IMR-90 (cell line): Measurements from ENCODE around the gene TTC39C. TPM values are rescaled to one million over a fixed set of nuclear protein-coding genes. Genes with fewer than 3 reads are reported as not detected.

Experiments used
- ATAC-seq: fragments of 200-7000 bp; cut with Tn5 transposase; 2 replicates; pipeline ENCODE4 v1.9.1; 2020; ENCODE audit warnings: low read depth, mild to moderate bottlenecking, moderate library complexity
- BruUV-seq: library from RNA; stranded (reverse); fragments of 400-500 nt; replicated peaks from 2 replicates; lab custom pipeline; 2021; lab: Mats Ljungman, UMichigan
- CTCF ChIA-PET: fragments of 300-600 bp; formaldehyde crosslinking; extraction: SDS; loops from one replicate; lab custom pipeline; 2021; ENCODE audit warnings: antibody characterized with exemption; lab: Yijun Ruan, JAX
- POLR2A ChIA-PET: fragments of 300-600 bp; sonication (Branson Sonifier 250); formaldehyde crosslinking; loops from one replicate; lab custom pipeline; 2022; ENCODE audit warnings: antibody characterized with exemption; ENCODE audit not compliant: unreplicated experiment; lab: Charles Lee
- DNase-seq: peaks from one replicate; pipeline ENCODE4 v3.0.0; 2013
- H2AFZ ChIP-seq: replicated peaks from 2 replicates; pipeline ENCODE3; 2013; ENCODE audit warnings: low read length, mild to moderate bottlenecking; ENCODE audit not compliant: poor library complexity
- H2AK5ac ChIP-seq: 2 replicates; pipeline ENCODE4 v1.6.1; 2013; ENCODE audit warnings: low read depth, low read length, inconsistent platforms
- H2AK9ac ChIP-seq: replicated peaks from 2 replicates; pipeline ENCODE3; 2013; ENCODE audit warnings: mild to moderate bottlenecking, low read depth, low read length, moderate library complexity; ENCODE audit not compliant: poor library complexity
- H2BK120ac ChIP-seq: 2 replicates; pipeline ENCODE4 v1.6.1; 2013; ENCODE audit warnings: low read depth, low read length, inconsistent platforms
- H2BK15ac ChIP-seq: 3 replicates; pipeline ENCODE4 v1.6.1; 2013; ENCODE audit warnings: low read depth, low read length, inconsistent platforms
- H2BK20ac ChIP-seq: 2 replicates; pipeline ENCODE4 v1.6.1; 2013; ENCODE audit warnings: low read depth, mild to moderate bottlenecking, inconsistent platforms, low read length, moderate library complexity
- H2BK5ac ChIP-seq: 2 replicates; pipeline ENCODE4 v1.6.1; 2013; ENCODE audit warnings: mild to moderate bottlenecking, low read depth, low read length, inconsistent platforms; ENCODE audit not compliant: poor library complexity, severe bottlenecking
- H3K14ac ChIP-seq: replicated peaks from 2 replicates; pipeline ENCODE4 v1.6.1; 2013; ENCODE audit warnings: low read depth, low read length, inconsistent platforms
- H3K18ac ChIP-seq: 2 replicates; pipeline ENCODE4 v1.6.1; 2013; ENCODE audit warnings: low read depth, low read length, control low read depth
- H3K23ac ChIP-seq: 2 replicates; pipeline ENCODE4 v1.6.1; 2013; ENCODE audit warnings: low read depth, low read length, inconsistent platforms
- H3K27ac ChIP-seq: 2 replicates; pipeline ENCODE4 v1.5.1; 2013; ENCODE audit warnings: mild to moderate bottlenecking, control low read depth, low read length; ENCODE audit not compliant: insufficient read depth
- H3K27me3 ChIP-seq: 2 replicates; pipeline ENCODE4 v1.6.1; 2013; ENCODE audit warnings: low read length; ENCODE audit not compliant: control insufficient read depth, insufficient read depth
- H3K36me3 ChIP-seq: 2 replicates; pipeline ENCODE4 v1.6.1; 2013; ENCODE audit warnings: low read length, mixed read lengths; ENCODE audit not compliant: control insufficient read depth, insufficient read depth
- H3K4ac ChIP-seq: 2 replicates; pipeline ENCODE4 v1.6.1; 2013; ENCODE audit warnings: low read depth, low read length, inconsistent platforms
- H3K4me1 ChIP-seq: 2 replicates; pipeline ENCODE4 v1.6.1; 2013; ENCODE audit warnings: low read length, mixed read lengths; ENCODE audit not compliant: control insufficient read depth, insufficient read depth
- H3K4me2 ChIP-seq: 2 replicates; pipeline ENCODE4 v1.6.1; 2013; ENCODE audit warnings: low read depth, mild to moderate bottlenecking, control low read depth, low read length, moderate library complexity
- H3K4me3 ChIP-seq: 2 replicates; pipeline ENCODE4 v1.5.1; 2013; ENCODE audit warnings: low read depth, mild to moderate bottlenecking, control low read depth, low read length, moderate library complexity; ENCODE audit not compliant: insufficient read depth
- H3K56ac ChIP-seq: 2 replicates; pipeline ENCODE4 v1.6.1; 2013; ENCODE audit warnings: low read length, inconsistent platforms; ENCODE audit not compliant: insufficient read depth; ENCODE audit errors: extremely low read depth
- H3K79me1 ChIP-seq, 2 experiments: 2 replicates each; pipeline ENCODE4 v1.6.1; 2013; ENCODE audit warnings: low read length in 2 of 2, inconsistent platforms in 1 of 2, low read depth in 1 of 2
- H3K9ac ChIP-seq: 2 replicates; pipeline ENCODE4 v1.6.1; 2013; ENCODE audit warnings: low read depth, low read length, control low read depth
- H3K9me1 ChIP-seq: 2 replicates; pipeline ENCODE4 v1.6.1; 2013; ENCODE audit warnings: low read length, inconsistent platforms; ENCODE audit not compliant: insufficient read depth
- H3K9me3 ChIP-seq: 2 replicates; pipeline ENCODE4 v1.6.1; 2013; ENCODE audit warnings: low read length; ENCODE audit not compliant: control insufficient read depth, insufficient read depth
- H4K20me1 ChIP-seq: 2 replicates; pipeline ENCODE4 v1.6.1; 2013; ENCODE audit warnings: low read length, inconsistent platforms; ENCODE audit not compliant: insufficient read depth
- H4K5ac ChIP-seq: 2 replicates; pipeline ENCODE4 v1.6.1; 2013; ENCODE audit warnings: mild to moderate bottlenecking, low read depth, low read length, control low read depth
- H4K8ac ChIP-seq, 2 experiments: 2 replicates each; pipeline ENCODE4 v1.6.1; 2013; ENCODE audit warnings: low read depth in 2 of 2, low read length in 2 of 2, control low read depth in 1 of 2, inconsistent platforms in 1 of 2
- H4K91ac ChIP-seq: 2 replicates; pipeline ENCODE4 v1.6.1; 2013; ENCODE audit warnings: low read depth, low read length, inconsistent platforms; ENCODE audit not compliant: insufficient read depth
- BHLHE40 ChIP-seq: fragments of 150-350 bp; IDR thresholded peaks from 2 replicates; pipeline ENCODE4 v1.6.1; 2016; ENCODE audit warnings: mild to moderate bottlenecking, low read depth, low read length
- CEBPB ChIP-seq: IDR thresholded peaks from 2 replicates; pipeline ENCODE4 v1.6.1; 2012; ENCODE audit warnings: low read depth, low read length, improper control_type of control experiment
- CHD1 ChIP-seq: IDR thresholded peaks from 2 replicates; pipeline ENCODE4 v1.6.1; 2012; ENCODE audit warnings: low read depth, low read length, improper control_type of control experiment
- MAFK ChIP-seq: IDR thresholded peaks from 2 replicates; pipeline ENCODE4 v1.6.1; 2012; ENCODE audit warnings: low read depth, low read length, improper control_type of control experiment
- MXI1 ChIP-seq: IDR thresholded peaks from 2 replicates; pipeline ENCODE4 v1.6.1; 2012; ENCODE audit warnings: low read depth, mild to moderate bottlenecking, low read length, moderate library complexity, borderline replicate concordance
- NFE2L2 ChIP-seq: fragments of 150-350 bp; IDR thresholded peaks from 2 replicates; pipeline ENCODE4 v1.6.1; 2016; ENCODE audit warnings: low read depth, mild to moderate bottlenecking, low read length
- RAD21 ChIP-seq: IDR thresholded peaks from 2 replicates; pipeline ENCODE4 v1.6.1; 2012; ENCODE audit warnings: low read length, improper control_type of control experiment
- RCOR1 ChIP-seq: IDR thresholded peaks from 2 replicates; pipeline ENCODE4 v1.6.1; 2012; ENCODE audit warnings: mild to moderate bottlenecking, low read length, improper control_type of control experiment; ENCODE audit not compliant: insufficient replicate concordance
- RFX5 ChIP-seq: IDR thresholded peaks from 2 replicates; pipeline ENCODE4 v1.8.0; 2012; ENCODE audit warnings: low read depth, mild to moderate bottlenecking, low read length, moderate library complexity
- SMC3 ChIP-seq: fragments of 150-350 bp; IDR thresholded peaks from 2 replicates; pipeline ENCODE4 v1.6.1; 2016; ENCODE audit warnings: low read depth, mild to moderate bottlenecking, antibody characterized with exemption, low read length, moderate library complexity
- WGBS, 2 experiments: methylation state at CpG; one replicate each; pipeline versions ENCODE4 v1.1.5 to v1.1.7; 2013; ENCODE audit warnings: missing lambda C conversion rate in 2 of 2; ENCODE audit not compliant: insufficient read length in 1 of 2; ENCODE audit errors: extremely low coverage in 2 of 2; 5-methylcytosine and 5-hydroxymethylcytosine counted together
- dilution Hi-C: fragments of 300-500 bp; cut with HindIII; formaldehyde crosslinking; loops from one replicate; pipeline ENCODE4 v1.14.3; 2018; ENCODE audit warnings: low sequenced_read_pairs; ENCODE audit not compliant: unreplicated experiment
- in situ Hi-C: fragments of 300-500 bp; cut with MboI; formaldehyde crosslinking; loops from 3 replicates; pipeline ENCODE4 v1.14.3; 2019; ENCODE audit warnings: low sequenced_read_pairs, inconsistent platforms, mixed read lengths
- intact Hi-C: fragments of 100-400 bp; cut with micrococcal nuclease; formaldehyde crosslinking; loops from 2 replicates; pipeline ENCODE4 v1.10.0; 2022
- polyA plus RNA-seq, 3 experiments: library from polyadenylated mRNA; depleted of rRNA; stranded (reverse); fragments of >200 nt; gene quantifications; 2 replicates each; pipeline ENCODE4 v1.2.3, GENCODE V29; 2012; ENCODE audit warnings: low replicate concordance in 1 of 3
- total RNA-seq: library from RNA; depleted of rRNA; stranded (reverse); fragments of >200 nt; gene quantifications from 2 replicates; pipeline ENCODE4 v1.2.3, GENCODE V29; 2012
- TF ChIP-seq, protein P1 (sequence below): fragments of 150-350 bp; IDR thresholded peaks from 2 replicates; pipeline ENCODE4 v1.6.1; 2016; ENCODE audit warnings: low read depth, mild to moderate bottlenecking, low read length, moderate library complexity, borderline replicate concordance
- TF ChIP-seq, protein P2 (sequence below): conservative IDR thresholded peaks from 2 replicates; pipeline ENCODE4 v1.5.1; 2012; ENCODE audit warnings: mild to moderate bottlenecking, low read depth, low read length, improper control_type of control experiment
- TF ChIP-seq, protein P3 (sequence below): fragments of 150-350 bp; IDR thresholded peaks from 2 replicates; pipeline ENCODE4 v1.6.1; 2017; ENCODE audit warnings: mild to moderate bottlenecking, antibody characterized with exemption, low read length, low read depth

The TTC39C gene
- total and polyA plus RNA-seq, 2 of the 4 experiments (the other 2 are of a cell fraction) = 8.0 to 20.8 TPM

DNA sequence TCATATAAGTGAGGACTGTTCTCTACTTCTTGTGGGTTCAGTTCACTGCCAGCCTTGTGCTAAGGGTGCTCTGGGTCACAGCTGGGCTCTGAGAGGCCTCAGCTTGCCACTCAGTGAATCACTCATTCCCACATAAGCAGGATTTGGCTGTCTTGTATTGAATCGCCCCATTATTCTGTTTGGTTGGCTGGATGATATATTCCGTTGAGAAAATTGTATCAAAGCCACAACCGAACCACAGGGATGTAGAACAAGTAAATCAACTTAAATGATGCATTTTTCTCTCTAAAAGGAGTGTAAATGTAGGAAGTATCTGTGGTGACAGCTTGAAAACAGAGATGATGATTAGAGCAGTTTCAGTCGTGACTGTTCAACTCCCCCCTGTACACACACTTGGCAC is 39.6 kb downstream of the TTC39C start:
- CTCF ChIA-PET = interaction anchor here (0.9 kb wide), 1 partner anchor 13 kb away, joined by 3 read pairs; no protein-coding TSS in a partner anchor
- Histone ChIP-seq H3K4ac (no peak overlapping the region), H3K27ac (no peak overlapping the region), H2BK20ac (no peak overlapping the region), H2BK15ac (no peak overlapping the region), H4K5ac (no peak overlapping the region), H3K9me3 (no peaks in the 10 kb centered on the region), H3K4me1 (peaks cover 15% of the 10 kb centered on the region), H3K18ac (no peak overlapping the region), H4K91ac (no peak overlapping the region), H4K20me1 (peaks cover 32% of the 10 kb centered on the region), H4K8ac (no peak overlapping the region), H3K4me3 (no peak overlapping the region), H2AFZ (no peak overlapping the region), H3K4me2 (no peak overlapping the region), H3K56ac (no peak overlapping the region), H2AK9ac (no peak overlapping the region), H3K27me3 (no peaks in the 10 kb centered on the region), H3K14ac (0 out of 2 replicates have a peak overlapping the region, but pooled peaks have one; percentile 2), H3K79me1 (peaks cover 28 to 30% of the 10 kb centered on the region in 2 experiments), H2BK5ac (no peak overlapping the region), H2AK5ac (no peak overlapping the region), H3K23ac (no peak overlapping the region), H3K36me3 (no peaks in the 10 kb centered on the region), H3K9ac (no peak overlapping the region; the same call in 1 of the 2 replicates), H3K9me1 (peaks cover 12% of the 10 kb centered on the region), H2BK120ac (no peak overlapping the region)
- WGBS, 2 experiments = no CpG with 5 or more reads among the region's 4 CpGs
- DNase-seq (peak; percentile 47), ATAC-seq (no peak; the same call in 1 of the 2 replicates)
- intact Hi-C loops (no loop called here), dilution Hi-C loops (no loop called here), in situ Hi-C loops (no loop called here)
- TF ChIP-seq CEBPB (no peak), SMC3 (no peak), MAFK (no peak), NFE2L2 (no peak), BHLHE40 (no peak), RAD21 (no peak), CHD1 (no peak), RCOR1 (no peak), RFX5 (no peak), MXI1 (no peak)
- TF ChIP-seq, protein P1, sequence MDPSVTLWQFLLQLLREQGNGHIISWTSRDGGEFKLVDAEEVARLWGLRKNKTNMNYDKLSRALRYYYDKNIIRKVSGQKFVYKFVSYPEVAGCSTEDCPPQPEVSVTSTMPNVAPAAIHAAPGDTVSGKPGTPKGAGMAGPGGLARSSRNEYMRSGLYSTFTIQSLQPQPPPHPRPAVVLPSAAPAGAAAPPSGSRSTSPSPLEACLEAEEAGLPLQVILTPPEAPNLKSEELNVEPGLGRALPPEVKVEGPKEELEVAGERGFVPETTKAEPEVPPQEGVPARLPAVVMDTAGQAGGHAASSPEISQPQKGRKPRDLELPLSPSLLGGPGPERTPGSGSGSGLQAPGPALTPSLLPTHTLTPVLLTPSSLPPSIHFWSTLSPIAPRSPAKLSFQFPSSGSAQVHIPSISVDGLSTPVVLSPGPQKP = no peak
- TF ChIP-seq, protein P2, sequence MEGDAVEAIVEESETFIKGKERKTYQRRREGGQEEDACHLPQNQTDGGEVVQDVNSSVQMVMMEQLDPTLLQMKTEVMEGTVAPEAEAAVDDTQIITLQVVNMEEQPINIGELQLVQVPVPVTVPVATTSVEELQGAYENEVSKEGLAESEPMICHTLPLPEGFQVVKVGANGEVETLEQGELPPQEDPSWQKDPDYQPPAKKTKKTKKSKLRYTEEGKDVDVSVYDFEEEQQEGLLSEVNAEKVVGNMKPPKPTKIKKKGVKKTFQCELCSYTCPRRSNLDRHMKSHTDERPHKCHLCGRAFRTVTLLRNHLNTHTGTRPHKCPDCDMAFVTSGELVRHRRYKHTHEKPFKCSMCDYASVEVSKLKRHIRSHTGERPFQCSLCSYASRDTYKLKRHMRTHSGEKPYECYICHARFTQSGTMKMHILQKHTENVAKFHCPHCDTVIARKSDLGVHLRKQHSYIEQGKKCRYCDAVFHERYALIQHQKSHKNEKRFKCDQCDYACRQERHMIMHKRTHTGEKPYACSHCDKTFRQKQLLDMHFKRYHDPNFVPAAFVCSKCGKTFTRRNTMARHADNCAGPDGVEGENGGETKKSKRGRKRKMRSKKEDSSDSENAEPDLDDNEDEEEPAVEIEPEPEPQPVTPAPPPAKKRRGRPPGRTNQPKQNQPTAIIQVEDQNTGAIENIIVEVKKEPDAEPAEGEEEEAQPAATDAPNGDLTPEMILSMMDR = no peak
- TF ChIP-seq, protein P3, sequence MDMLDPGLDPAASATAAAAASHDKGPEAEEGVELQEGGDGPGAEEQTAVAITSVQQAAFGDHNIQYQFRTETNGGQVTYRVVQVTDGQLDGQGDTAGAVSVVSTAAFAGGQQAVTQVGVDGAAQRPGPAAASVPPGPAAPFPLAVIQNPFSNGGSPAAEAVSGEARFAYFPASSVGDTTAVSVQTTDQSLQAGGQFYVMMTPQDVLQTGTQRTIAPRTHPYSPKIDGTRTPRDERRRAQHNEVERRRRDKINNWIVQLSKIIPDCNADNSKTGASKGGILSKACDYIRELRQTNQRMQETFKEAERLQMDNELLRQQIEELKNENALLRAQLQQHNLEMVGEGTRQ = no peak
- BruUV-seq = no TSS peak
- POLR2A ChIA-PET = no interaction called here
